Liver (tissue), 9 donors: ENCODE data around the gene PDXDC1. TPM values are rescaled to one million over a fixed set of nuclear protein-coding genes. Genes with fewer than 3 reads are reported as not detected.
"Not testable (repeated sequence)": the region's sequence is repeated elsewhere in the genome, so short reads cannot be mapped to it uniquely, and the experiment has no call there.

Experiments
- DNase-seq: peaks from one replicate; pipeline ENCODE4 v3.0.0-alpha.2; 2017; ENCODE audit warnings: low spot score
- H3K27ac ChIP-seq, 2 donors: one replicate each; pipeline ENCODE4 v1.7.0; 2013; ENCODE audit warnings: inconsistent platforms in 2 of 2, low read length in 2 of 2, control low read depth in 1 of 2, low read depth in 1 of 2, mild to moderate bottlenecking in 1 of 2
- H3K27me3 ChIP-seq, 4 donors: one replicate each; pipeline versions ENCODE4 v1.6.1 to v1.7.0; 2013; ENCODE audit warnings: low read length in 3 of 4, inconsistent platforms in 1 of 4, mild to moderate bottlenecking in 1 of 4, moderate library complexity in 1 of 4; ENCODE audit not compliant: control insufficient read depth in 4 of 4, insufficient read depth in 4 of 4
- H3K36me3 ChIP-seq, 4 donors: one replicate each; pipeline versions ENCODE4 v1.6.1 to v1.7.0; 2013; ENCODE audit warnings: low read length in 3 of 4, mild to moderate bottlenecking in 3 of 4, low read depth in 1 of 4, moderate library complexity in 1 of 4; ENCODE audit not compliant: control insufficient read depth in 4 of 4, insufficient read depth in 3 of 4
- H3K4me1 ChIP-seq, 4 donors: one replicate each; pipeline versions ENCODE4 v1.6.1 to v1.7.0; 2013; ENCODE audit warnings: low read length in 3 of 4, mild to moderate bottlenecking in 3 of 4, moderate library complexity in 1 of 4; ENCODE audit not compliant: control insufficient read depth in 4 of 4, insufficient read depth in 4 of 4
- H3K4me3 ChIP-seq, 3 donors: one replicate each; pipeline versions ENCODE4 v1.6.1 to v1.7.0; 2013; ENCODE audit warnings: low read length in 3 of 3, control low read depth in 1 of 3, low read depth in 1 of 3, mild to moderate bottlenecking in 1 of 3
- H3K9ac ChIP-seq, 2 donors: one replicate each; pipeline ENCODE4 v1.7.0; 2013; ENCODE audit warnings: low read length in 2 of 2, mild to moderate bottlenecking in 2 of 2, moderate library complexity in 2 of 2, control low read depth in 1 of 2, low read depth in 1 of 2
- H3K9me3 ChIP-seq, 4 donors: one replicate each; pipeline versions ENCODE4 v1.6.1 to v1.7.0; 2013; ENCODE audit warnings: low read length in 3 of 4; ENCODE audit not compliant: control insufficient read depth in 4 of 4
- ATF3 ChIP-seq: IDR thresholded peaks from 2 replicates; pipeline ENCODE4 v1.6.1; 2016; ENCODE audit warnings: antibody characterized with exemption
- CTCF ChIP-seq: fragments of 150-350 bp; IDR thresholded peaks from 2 replicates; pipeline ENCODE4 v1.5.1; 2017; ENCODE audit warnings: improper control_type of control experiment, low read depth, low read length; ENCODE audit not compliant: missing input control
- HNF4A ChIP-seq, 2 donors: conservative IDR thresholded peaks; 2 replicates each; pipeline ENCODE4 v1.6.1; 2016; ENCODE audit warnings: antibody characterized with exemption in 2 of 2, mild to moderate bottlenecking in 2 of 2
- JUND ChIP-seq, 2 donors: IDR thresholded peaks; 2 replicates each; pipeline ENCODE4 v1.6.1; 2016; ENCODE audit warnings: antibody characterized with exemption in 2 of 2
- MAX ChIP-seq: IDR thresholded peaks from 2 replicates; pipeline ENCODE4 v1.6.1; 2016; ENCODE audit warnings: antibody characterized with exemption
- NR2F2 ChIP-seq: IDR thresholded peaks from 2 replicates; pipeline ENCODE4 v1.6.1; 2016; ENCODE audit warnings: antibody characterized with exemption
- RAD21 ChIP-seq, 2 donors: IDR thresholded peaks; 2 replicates each; pipeline ENCODE4 v1.6.1; 2016; ENCODE audit warnings: antibody characterized with exemption in 2 of 2, mild to moderate bottlenecking in 2 of 2
- RXRA ChIP-seq, 2 donors: IDR thresholded peaks; 2 replicates each; pipeline ENCODE4 v1.6.1; 2017 to 2018; ENCODE audit warnings: antibody characterized with exemption in 2 of 2, mild to moderate bottlenecking in 1 of 2
- SP1 ChIP-seq: IDR thresholded peaks from 2 replicates; pipeline ENCODE4 v1.6.1; 2018; ENCODE audit warnings: antibody characterized with exemption, mild to moderate bottlenecking
- WGBS: extraction: QIAGEN DNeasy Blood & Tissue Kit; methylation state at CpG from one replicate; pipeline ENCODE4 v1.1.7; 2013; 5-methylcytosine and 5-hydroxymethylcytosine counted together
- polyA plus RNA-seq, 2 donors: library from polyadenylated mRNA; stranded (reverse) in 1 of 2; unstranded in 1 of 2; fragments of 200-250 nt in 1 of 2; fragments of >200 nt in 1 of 2; fragmentation: Nextera tagmentation in 1 of 2; extraction: Ambion mirVana in 1 of 2; gene quantifications; one replicate each; pipeline versions ENCODE4 v1.2.1 to v1.2.3, GENCODE V29; 2013 to 2015
- total RNA-seq, 2 donors: library from RNA; depleted of rRNA; stranded (reverse); fragments of >200 nt; gene quantifications; one replicate each; pipeline ENCODE4 v1.2.3, GENCODE V29; 2014
- donor health status: healthy.
- donor health status: healthy.
- donor health status: healthy.
- donor health status: healthy.
- donor health status: healthy.

The PDXDC1 gene
- total and polyA plus RNA-seq, 4 donors = 44.7 to 165 (median 58.0) TPM

GRCh38 chr16:15016951-15017580 lies 42.2 kb downstream of the PDXDC1 start:
- H3K9me3 ChIP-seq, H3K9ac ChIP-seq, DNase-seq, H3K4me3 ChIP-seq, H3K27me3 ChIP-seq: not testable (repeated sequence)
- peaks cover 1 to 12% (median 8%) of the 10 kb centered on the region in 4 donors for H3K4me1 ChIP-seq
- 25% methylated on average over 4 of the region's 4 CpGs for WGBS
- H3K36me3 ChIP-seq = peaks cover under 1 to 28% (median 20%) of the 10 kb centered on the region in 4 donors
- TF ChIP-seq HNF4A (conservative IDR thresholded peaks at IDR 0.05) (peak; percentile 17 to 30), RXRA (IDR thresholded peaks at IDR 0.05) (peak in 1 of 2 donors; percentile 12), ATF3 (peak; percentile 17), NR2F2 (peak; percentile 48), SP1 (peak; percentile 68), RAD21 (IDR thresholded peaks at IDR 0.05) (peak in 1 of 2 donors; percentile 38), JUND (IDR thresholded peaks at IDR 0.05) (peak in 1 of 2 donors; percentile 16), MAX (peak; percentile 15)
- peak overlapping the region in 1 of 2 donors; percentile 37 for H3K27ac ChIP-seq

GRCh38 chr16:15021429-15021828 lies 46.6 kb downstream of the PDXDC1 start:
- not testable (repeated sequence) for H3K4me3 ChIP-seq, H3K4me1 ChIP-seq, H3K9me3 ChIP-seq, H3K27ac ChIP-seq, H3K27me3 ChIP-seq, H3K9ac ChIP-seq, DNase-seq
- H3K36me3 ChIP-seq = peaks cover 3 to 47% (median 37%) of the 10 kb centered on the region in 4 donors
- 88% methylated on average over 7 of the region's 7 CpGs for WGBS

GRCh38 chr16:15022194-15022593 lies 47.4 kb downstream of the PDXDC1 start:
- not testable (repeated sequence) for H3K9ac ChIP-seq, H3K4me1 ChIP-seq, H3K4me3 ChIP-seq, H3K27ac ChIP-seq, DNase-seq, H3K9me3 ChIP-seq, H3K27me3 ChIP-seq
- H3K36me3 ChIP-seq = peaks cover 3 to 45% (median 39%) of the 10 kb centered on the region in 4 donors
- TF ChIP-seq RXRA (IDR thresholded peaks at IDR 0.05) (peak in 1 of 2 donors; percentile 17), RAD21 (IDR thresholded peaks at IDR 0.05) (peak; percentile 60 to 79), SP1 (peak; percentile 40), CTCF (peak; percentile 43)
- 25% methylated on average over 4 of the region's 4 CpGs for WGBS

GRCh38 chr16:15023381-15024077 lies 48.7 kb downstream of the PDXDC1 start:
- DNase-seq, H3K9ac ChIP-seq, H3K27me3 ChIP-seq, H3K4me1 ChIP-seq, H3K27ac ChIP-seq, H3K4me3 ChIP-seq, H3K9me3 ChIP-seq: not testable (repeated sequence)
- peaks cover 3 to 47% (median 37%) of the 10 kb centered on the region in 4 donors for H3K36me3 ChIP-seq
- 93% methylated on average over 13 of the region's 13 CpGs for WGBS

GRCh38 chr16:15024858-15025199 lies 50.0 kb downstream of the PDXDC1 start:
- 88% methylated on average over 1 of the region's 1 CpG for WGBS
- not testable (repeated sequence) for H3K4me1 ChIP-seq, DNase-seq, H3K4me3 ChIP-seq, H3K27me3 ChIP-seq, H3K9me3 ChIP-seq, H3K27ac ChIP-seq, H3K9ac ChIP-seq
- peaks cover 5 to 49% (median 32%) of the 10 kb centered on the region in 4 donors for H3K36me3 ChIP-seq
